ENCODE results near the gene GTF3C4.

DNA sequence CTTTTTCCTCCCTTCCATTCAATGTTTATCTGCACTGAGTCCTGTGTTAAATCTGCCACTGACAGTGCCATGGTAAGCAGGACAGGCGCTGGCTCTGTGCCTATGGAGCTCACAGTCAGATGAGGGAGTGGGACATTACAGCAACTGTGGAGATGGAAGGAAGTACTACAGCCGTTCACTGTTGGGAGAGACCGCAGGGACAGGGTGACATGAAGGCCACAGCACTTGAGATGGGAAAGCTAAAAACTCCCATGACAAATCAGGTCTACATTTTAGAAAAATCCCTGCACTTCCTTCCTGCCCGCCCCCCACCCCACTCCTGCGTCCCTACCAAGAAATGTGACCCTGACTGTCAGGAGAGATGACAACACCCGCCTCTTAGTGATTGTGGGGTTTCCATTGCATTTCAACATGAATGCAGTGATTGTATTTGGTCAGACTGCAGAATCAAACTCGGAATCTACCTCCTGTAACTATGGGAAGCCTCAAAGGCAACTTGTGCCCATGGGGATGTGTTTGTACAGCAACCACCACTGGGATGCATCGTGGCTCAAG lies 56.4 kb downstream of the GTF3C4 start:
- TF ChIP-seq, protein P1, sequence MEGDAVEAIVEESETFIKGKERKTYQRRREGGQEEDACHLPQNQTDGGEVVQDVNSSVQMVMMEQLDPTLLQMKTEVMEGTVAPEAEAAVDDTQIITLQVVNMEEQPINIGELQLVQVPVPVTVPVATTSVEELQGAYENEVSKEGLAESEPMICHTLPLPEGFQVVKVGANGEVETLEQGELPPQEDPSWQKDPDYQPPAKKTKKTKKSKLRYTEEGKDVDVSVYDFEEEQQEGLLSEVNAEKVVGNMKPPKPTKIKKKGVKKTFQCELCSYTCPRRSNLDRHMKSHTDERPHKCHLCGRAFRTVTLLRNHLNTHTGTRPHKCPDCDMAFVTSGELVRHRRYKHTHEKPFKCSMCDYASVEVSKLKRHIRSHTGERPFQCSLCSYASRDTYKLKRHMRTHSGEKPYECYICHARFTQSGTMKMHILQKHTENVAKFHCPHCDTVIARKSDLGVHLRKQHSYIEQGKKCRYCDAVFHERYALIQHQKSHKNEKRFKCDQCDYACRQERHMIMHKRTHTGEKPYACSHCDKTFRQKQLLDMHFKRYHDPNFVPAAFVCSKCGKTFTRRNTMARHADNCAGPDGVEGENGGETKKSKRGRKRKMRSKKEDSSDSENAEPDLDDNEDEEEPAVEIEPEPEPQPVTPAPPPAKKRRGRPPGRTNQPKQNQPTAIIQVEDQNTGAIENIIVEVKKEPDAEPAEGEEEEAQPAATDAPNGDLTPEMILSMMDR (IDR thresholded peaks at IDR 0.05) = no peak
- TF ChIP-seq POLR2A (IDR thresholded peaks at IDR 0.05) = no peak
